ENCODE measurements around the gene TMEM174. TPM values are rescaled to one million over a fixed set of nuclear protein-coding genes. Genes with fewer than 3 reads are reported as not detected.

The TMEM174 gene
- total and polyA plus RNA-seq, 2 of the 4 experiments (the other 2 are of a cell fraction): not detected

- POLR2A ChIA-PET (ENCODE audit: unreplicated experiment): no interaction called here
- in situ Hi-C loops (cut with MboI; ENCODE audit: low sequenced_read_pairs): no loop called here
Observed at GRCh38 chr5:73125289-73125688, 47.7 kb upstream of the TMEM174 start.

More at GRCh38 chr5:73125289-73125688, 47.7 kb upstream of the TMEM174 start:
- ATAC-seq (ENCODE audit: low read depth): no peak
- TF ChIP-seq BHLHE40 (IDR thresholded peaks at IDR 0.05; ENCODE audit: low read depth, low read length) (no peak), NFE2L2 (IDR thresholded peaks at IDR 0.05; ENCODE audit: low read depth, low read length) (no peak), ELK1 (IDR thresholded peaks at IDR 0.05; ENCODE audit: borderline replicate concordance, low read depth, low read length) (no peak), CEBPB (IDR thresholded peaks at IDR 0.05; ENCODE audit: low read depth, low read length) (no peak), RFX5 (IDR thresholded peaks at IDR 0.05; ENCODE audit: low read depth, low read length) (no peak), POLR2A (IDR thresholded peaks at IDR 0.05; ENCODE audit: low read depth, low read length) (no peak), RCOR1 (IDR thresholded peaks at IDR 0.05; ENCODE audit: insufficient replicate concordance, low read length) (no peak), SMC3 (IDR thresholded peaks at IDR 0.05; ENCODE audit: low read depth, low read length) (no peak), CHD1 (IDR thresholded peaks at IDR 0.05; ENCODE audit: low read depth, low read length) (no peak), MAFK (IDR thresholded peaks at IDR 0.05; ENCODE audit: low read depth, low read length) (no peak), FOS (IDR thresholded peaks at IDR 0.05; ENCODE audit: low read depth, low read length) (no peak), CTCF (conservative IDR thresholded peaks at IDR 0.05; ENCODE audit: low read depth, low read length) (no peak), USF2 (IDR thresholded peaks at IDR 0.05; ENCODE audit: low read depth, low read length) (no peak), MXI1 (IDR thresholded peaks at IDR 0.05; ENCODE audit: borderline replicate concordance, low read depth, low read length) (no peak), RAD21 (IDR thresholded peaks at IDR 0.05; ENCODE audit: low read length) (no peak), MAZ (IDR thresholded peaks at IDR 0.05; ENCODE audit: borderline replicate concordance, low read depth, low read length) (no peak)
- H4K8ac ChIP-seq (ENCODE audit: low read depth in 2 of 2, low read length in 2 of 2): no peak overlapping the region
- 100% methylated on average over 1 of the region's 4 CpGs; no CpG with 5 or more reads in 1 of the 2 experiments for WGBS, 2 experiments (ENCODE audit: extremely low coverage in 2 of 2, insufficient read length in 1 of 2)
- no peak overlapping the region for H2BK15ac ChIP-seq (ENCODE audit: low read depth, low read length)
- no peaks in the 10 kb centered on the region for H3K79me1 ChIP-seq (ENCODE audit: low read depth in 1 of 2, low read length in 2 of 2)
- no peak overlapping the region for H2BK20ac ChIP-seq (ENCODE audit: low read depth, low read length)
- dilution Hi-C loops (cut with HindIII; ENCODE audit: low sequenced_read_pairs, unreplicated experiment): no loop called here
- H3K56ac ChIP-seq (ENCODE audit: extremely low read depth, insufficient read depth, low read length): no peak overlapping the region
- H3K14ac ChIP-seq (replicated peaks; ENCODE audit: low read depth, low read length): no peak overlapping the region
- no peaks in the 10 kb centered on the region for H4K20me1 ChIP-seq (ENCODE audit: insufficient read depth, low read length)
- no peak overlapping the region for H3K9ac ChIP-seq (ENCODE audit: low read depth, low read length)
- H3K9me1 ChIP-seq (ENCODE audit: insufficient read depth, low read length): no peaks in the 10 kb centered on the region
- H2AFZ ChIP-seq (replicated peaks; ENCODE audit: low read length, poor library complexity): no peak overlapping the region
- intact Hi-C loops (cut with micrococcal nuclease): no loop called here
- no peak overlapping the region for H3K4me3 ChIP-seq (ENCODE audit: insufficient read depth, low read depth, low read length)
- no peak overlapping the region for H4K5ac ChIP-seq (ENCODE audit: low read depth, low read length)
- DNase-seq: no peak
- no peak overlapping the region for H3K23ac ChIP-seq (ENCODE audit: low read depth, low read length)
- H2AK5ac ChIP-seq (ENCODE audit: low read depth, low read length): no peak overlapping the region
- no peak overlapping the region for H3K4me2 ChIP-seq (ENCODE audit: low read depth, low read length)
- H3K4ac ChIP-seq (ENCODE audit: low read depth, low read length): no peak overlapping the region
- H3K9me3 ChIP-seq (ENCODE audit: control insufficient read depth, insufficient read depth, low read length): no peaks in the 10 kb centered on the region
- H2BK5ac ChIP-seq (ENCODE audit: low read depth, low read length, poor library complexity, severe bottlenecking): no peak overlapping the region
- CTCF ChIA-PET: no interaction called here
- no peak overlapping the region for H2AK9ac ChIP-seq (replicated peaks; ENCODE audit: low read depth, low read length, poor library complexity)
- no peaks in the 10 kb centered on the region; the same call in 1 of the 2 replicates for H3K27me3 ChIP-seq (ENCODE audit: control insufficient read depth, insufficient read depth, low read length)
- H3K27ac ChIP-seq (ENCODE audit: insufficient read depth, low read length): no peak overlapping the region
- no peak overlapping the region for H4K91ac ChIP-seq (ENCODE audit: insufficient read depth, low read depth, low read length)
- no peak overlapping the region for H3K18ac ChIP-seq (ENCODE audit: low read depth, low read length)
- H3K36me3 ChIP-seq (ENCODE audit: control insufficient read depth, insufficient read depth, low read length): no peaks in the 10 kb centered on the region
- no peak overlapping the region for H2BK120ac ChIP-seq (ENCODE audit: low read depth, low read length)
- BruUV-seq (replicated peaks): no TSS peak
- H3K4me1 ChIP-seq (ENCODE audit: control insufficient read depth, insufficient read depth, low read length): no peaks in the 10 kb centered on the region

Measured in IMR-90 (cell line).